ENCODE measurements around the gene EML6.

GRCh38 chr2:54675738-54676137 is 47.7 kb upstream of the EML6 start:
- TF ChIP-seq POLR2A (IDR thresholded peaks at IDR 0.05; ENCODE audit: low read length) (no peak), GATA1 (IDR thresholded peaks at IDR 0.05; ENCODE audit: low read depth, low read length) (no peak)
